Testis (tissue), 2 donors: ENCODE measurements around the gene RTCA.

Experiments used
- POLR2A ChIP-seq: fragments of 450-650 bp; IDR thresholded peaks from one replicate; pipeline ENCODE4 v1.6.1; 2017; ENCODE audit warnings: antibody characterized with exemption, mild to moderate bottlenecking, moderate library complexity
- TF ChIP-seq, protein P1 (sequence below), 3 experiments: fragments of 450-650 bp in 2 of 3; fragments of 200-600 bp in 1 of 3; sonication (generic) in 1 of 3; IDR thresholded peaks; one replicate each; pipeline ENCODE4 v1.5.1; 2016 to 2019; ENCODE audit warnings: antibody characterized with exemption in 3 of 3, mild to moderate bottlenecking in 2 of 3, moderate library complexity in 1 of 3

DNA sequence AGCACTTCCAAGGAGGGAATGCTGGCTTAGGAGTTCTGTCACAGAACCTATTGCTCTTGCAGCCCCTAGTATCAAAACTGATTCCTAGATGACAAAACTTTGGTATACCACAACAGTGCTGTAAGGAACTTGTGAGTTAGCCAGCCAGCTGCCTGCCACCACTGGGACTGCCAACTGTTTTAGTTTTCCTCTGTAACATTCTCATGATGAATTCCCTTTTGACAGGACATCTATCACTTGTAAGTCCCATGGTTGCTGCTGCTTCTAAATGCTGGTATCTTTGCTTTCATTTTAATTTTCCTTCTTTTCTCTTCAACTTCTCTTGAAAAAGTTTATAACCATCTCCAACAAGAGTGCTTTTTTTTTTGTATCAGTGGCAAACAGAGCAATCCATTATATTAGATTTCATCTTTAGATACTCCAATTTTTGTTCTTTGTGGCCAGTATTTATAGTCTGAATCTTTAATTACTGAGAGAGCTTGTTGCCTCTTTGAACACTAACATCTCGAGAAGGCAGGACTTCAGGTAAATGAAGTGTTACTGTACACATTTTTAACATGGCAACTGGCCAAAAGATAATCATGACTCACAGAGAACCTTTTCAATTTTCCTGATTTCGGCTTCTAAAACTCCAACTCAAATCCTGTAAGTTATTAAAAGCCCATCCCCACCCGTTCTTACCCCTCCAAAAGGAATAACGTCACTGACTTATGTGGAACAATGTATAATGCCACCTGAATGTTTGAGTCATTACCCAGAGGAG is 36.2 kb upstream of the RTCA start:
- TF ChIP-seq, protein P1, sequence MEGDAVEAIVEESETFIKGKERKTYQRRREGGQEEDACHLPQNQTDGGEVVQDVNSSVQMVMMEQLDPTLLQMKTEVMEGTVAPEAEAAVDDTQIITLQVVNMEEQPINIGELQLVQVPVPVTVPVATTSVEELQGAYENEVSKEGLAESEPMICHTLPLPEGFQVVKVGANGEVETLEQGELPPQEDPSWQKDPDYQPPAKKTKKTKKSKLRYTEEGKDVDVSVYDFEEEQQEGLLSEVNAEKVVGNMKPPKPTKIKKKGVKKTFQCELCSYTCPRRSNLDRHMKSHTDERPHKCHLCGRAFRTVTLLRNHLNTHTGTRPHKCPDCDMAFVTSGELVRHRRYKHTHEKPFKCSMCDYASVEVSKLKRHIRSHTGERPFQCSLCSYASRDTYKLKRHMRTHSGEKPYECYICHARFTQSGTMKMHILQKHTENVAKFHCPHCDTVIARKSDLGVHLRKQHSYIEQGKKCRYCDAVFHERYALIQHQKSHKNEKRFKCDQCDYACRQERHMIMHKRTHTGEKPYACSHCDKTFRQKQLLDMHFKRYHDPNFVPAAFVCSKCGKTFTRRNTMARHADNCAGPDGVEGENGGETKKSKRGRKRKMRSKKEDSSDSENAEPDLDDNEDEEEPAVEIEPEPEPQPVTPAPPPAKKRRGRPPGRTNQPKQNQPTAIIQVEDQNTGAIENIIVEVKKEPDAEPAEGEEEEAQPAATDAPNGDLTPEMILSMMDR (IDR thresholded peaks at IDR 0.05): no peak
- TF ChIP-seq POLR2A: no peak
